GM18526 (cell line): Measurements from ENCODE around the gene PCDHGB6.
"Not testable (repeated sequence)": the region's sequence is repeated elsewhere in the genome, so short reads cannot be mapped to it uniquely, and the experiment has no call there.

Experiments used
- POLR2A ChIP-seq: IDR thresholded peaks from 3 replicates; pipeline ENCODE4 v1.6.1; 2011; ENCODE audit not compliant: insufficient read length; ENCODE audit errors: extremely low read depth

PCDHGB6 gene

DNA sequence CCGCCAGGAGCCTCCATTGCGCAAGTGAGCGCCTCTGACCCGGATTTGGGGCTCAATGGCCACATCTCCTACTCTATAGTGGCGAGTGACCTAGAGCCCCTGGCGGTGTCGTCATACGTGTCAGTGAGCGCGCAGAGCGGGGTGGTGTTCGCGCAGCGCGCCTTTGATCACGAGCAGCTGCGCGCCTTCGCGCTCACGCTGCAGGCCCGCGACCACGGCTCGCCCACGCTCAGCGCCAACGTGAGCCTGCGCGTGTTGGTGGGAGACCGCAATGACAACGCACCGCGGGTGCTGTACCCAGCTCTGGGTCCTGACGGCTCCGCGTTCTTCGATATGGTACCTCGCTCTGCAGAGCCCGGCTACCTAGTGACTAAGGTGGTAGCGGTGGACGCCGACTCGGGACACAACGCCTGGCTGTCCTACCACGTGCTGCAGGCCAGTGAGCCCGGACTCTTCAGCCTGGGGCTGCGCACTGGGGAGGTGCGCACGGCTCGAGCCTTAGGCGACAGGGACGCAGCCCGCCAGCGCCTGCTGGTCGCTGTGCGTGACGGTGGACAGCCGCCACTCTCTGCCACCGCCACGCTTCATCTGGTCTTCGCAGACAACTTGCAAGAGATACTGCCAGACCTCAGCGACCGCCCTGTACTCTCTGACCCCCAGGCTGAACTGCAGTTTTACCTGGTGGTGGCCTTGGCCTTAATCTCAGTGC, 1.9 kb downstream of the PCDHGB6 start:
- no peak for TF ChIP-seq POLR2A

DNA sequence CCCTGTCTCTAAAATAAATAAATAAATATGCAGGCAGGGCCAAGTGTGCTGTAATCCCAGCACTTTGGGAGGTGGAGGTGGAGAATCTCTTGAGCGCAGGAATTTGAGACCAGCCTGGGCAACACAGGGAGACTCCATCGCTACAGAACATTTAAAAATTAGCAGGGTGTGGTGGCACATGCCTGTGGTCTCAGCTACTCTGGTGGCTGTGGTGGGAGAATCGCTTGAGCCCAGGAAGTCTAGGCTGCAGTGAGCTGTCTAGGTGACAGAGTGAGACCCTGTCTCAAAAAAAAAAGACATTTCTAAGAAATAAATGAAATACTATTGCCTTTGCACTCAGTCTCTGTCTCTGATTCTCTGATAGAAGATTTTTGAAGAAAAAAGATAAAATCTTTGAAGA, 3.8 kb downstream of the PCDHGB6 start:
- no peak for TF ChIP-seq POLR2A

DNA sequence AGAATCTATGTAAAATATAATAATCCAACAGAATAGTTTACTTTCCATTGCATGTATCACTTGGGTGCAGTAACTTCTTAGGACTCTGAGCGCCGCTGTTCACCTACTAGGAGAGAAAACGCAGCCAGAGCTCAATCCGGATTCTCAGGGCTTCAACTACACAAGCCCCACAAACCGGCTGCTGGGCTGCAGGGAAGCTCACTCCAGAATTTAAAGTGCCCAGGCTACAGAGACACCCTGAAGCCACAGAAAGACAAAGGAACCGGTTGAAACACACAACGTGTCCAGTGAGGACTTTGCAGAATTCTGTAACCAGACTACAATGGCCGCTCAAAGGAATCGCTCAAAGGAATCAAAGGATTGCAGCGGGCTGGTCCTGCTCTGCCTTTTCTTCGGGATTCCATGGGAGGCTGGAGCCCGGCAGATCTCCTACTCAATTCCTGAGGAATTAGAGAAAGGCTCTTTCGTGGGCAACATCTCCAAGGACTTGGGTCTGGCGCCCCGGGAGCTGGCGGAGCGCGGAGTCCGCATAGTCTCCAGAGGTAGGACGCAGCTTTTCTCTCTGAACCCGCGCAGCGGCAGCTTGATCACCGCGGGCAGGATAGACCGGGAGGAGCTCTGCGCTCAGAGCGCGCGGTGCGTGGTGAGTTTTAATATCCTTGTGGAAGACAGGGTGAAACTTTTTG, 5.2 kb downstream of the PCDHGB6 start, which contains the start of gene PCDHGA10:
PCDHGA10 (plus strand) TSS at position 134 of the 686 bp plus-strand sequence; CDS start at position 323, 189 bp downstream.
- no peak for TF ChIP-seq POLR2A

DNA sequence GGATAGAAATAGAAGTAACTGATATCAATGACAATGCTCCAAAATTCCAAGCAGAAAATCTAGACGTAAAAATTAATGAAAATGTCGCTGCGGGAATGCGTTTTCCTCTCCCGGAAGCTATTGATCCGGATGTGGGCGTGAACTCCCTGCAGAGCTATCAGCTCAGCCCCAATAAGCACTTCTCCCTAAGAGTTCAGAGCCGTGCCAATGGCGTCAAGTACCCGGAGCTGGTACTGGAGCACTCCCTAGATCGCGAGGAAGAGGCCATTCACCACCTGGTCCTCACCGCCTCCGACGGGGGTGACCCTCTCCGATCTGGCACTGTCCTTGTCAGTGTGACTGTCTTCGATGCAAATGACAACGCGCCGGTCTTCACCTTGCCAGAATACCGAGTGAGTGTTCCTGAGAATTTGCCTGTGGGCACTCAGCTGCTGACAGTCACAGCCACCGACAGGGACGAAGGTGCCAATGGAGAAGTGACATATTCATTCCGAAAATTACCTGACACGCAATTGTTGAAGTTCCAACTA, 5.8 kb downstream of the PCDHGB6 start:
- no peak for TF ChIP-seq POLR2A

DNA sequence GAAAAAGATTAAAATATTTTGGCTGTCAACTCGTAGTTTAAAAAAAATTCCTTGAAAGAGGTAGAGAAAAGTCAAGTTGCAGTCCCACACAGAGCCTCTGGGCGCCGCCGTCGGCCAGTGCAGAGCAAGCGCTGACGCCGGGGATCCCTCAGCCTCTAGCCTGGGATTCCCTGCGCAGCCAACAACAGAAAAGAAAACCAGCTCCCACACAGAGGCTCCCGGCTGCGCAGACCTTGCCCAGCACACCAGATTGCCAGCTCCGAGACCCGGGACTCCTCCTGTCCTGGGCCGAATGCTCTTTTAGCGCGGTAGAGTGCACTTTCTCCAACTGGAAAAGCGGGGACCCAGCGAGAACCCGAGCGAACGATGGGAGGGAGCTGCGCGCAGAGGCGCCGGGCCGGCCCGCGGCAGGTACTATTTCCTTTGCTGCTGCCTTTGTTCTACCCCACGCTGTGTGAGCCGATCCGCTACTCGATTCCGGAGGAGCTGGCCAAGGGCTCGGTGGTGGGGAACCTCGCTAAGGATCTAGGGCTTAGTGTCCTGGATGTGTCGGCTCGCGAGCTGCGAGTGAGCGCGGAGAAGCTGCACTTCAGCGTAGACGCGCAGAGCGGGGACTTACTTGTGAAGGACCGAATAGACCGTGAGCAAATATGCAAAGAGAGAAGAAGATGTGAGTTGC, 9.8 kb downstream of the PCDHGB6 start, which contains the start of gene PCDHGB7:
PCDHGB7 (plus strand) TSS at position 184 of the 679 bp plus-strand sequence; CDS start at position 367, 183 bp downstream.
- not testable (repeated sequence) for TF ChIP-seq POLR2A

DNA sequence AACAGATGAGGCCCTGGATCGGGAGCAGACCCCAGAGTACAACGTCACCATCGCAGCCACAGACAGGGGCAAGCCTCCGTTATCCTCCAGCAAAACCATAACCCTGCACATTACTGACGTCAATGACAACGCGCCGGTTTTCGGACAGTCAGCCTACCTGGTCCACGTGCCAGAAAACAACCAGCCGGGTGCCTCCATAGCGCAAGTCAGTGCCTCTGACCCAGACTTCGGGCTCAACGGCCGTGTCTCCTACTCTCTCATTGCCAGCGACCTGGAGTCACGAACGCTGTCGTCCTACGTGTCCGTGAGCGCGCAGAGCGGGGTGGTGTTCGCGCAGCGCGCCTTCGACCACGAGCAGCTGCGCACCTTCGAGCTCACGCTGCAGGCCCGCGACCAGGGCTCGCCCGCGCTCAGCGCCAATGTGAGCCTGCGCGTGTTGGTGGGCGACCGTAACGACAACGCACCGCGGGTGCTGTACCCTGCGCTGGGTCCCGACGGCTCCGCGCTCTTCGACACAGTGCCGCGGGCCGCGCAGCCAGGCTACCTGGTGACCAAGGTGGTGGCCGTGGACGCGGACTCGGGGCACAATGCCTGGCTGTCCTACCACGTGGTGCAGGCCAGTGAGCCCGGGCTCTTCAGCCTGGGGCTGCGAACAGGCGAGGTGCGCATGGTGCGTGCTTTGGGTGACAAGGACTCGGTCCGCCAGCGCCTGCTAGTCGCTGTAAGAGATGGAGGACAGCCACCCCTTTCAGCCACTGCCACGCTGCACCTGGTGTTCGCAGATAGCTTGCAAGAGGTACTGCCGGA, 11.5 kb downstream of the PCDHGB6 start:
- TF ChIP-seq POLR2A: no peak

DNA sequence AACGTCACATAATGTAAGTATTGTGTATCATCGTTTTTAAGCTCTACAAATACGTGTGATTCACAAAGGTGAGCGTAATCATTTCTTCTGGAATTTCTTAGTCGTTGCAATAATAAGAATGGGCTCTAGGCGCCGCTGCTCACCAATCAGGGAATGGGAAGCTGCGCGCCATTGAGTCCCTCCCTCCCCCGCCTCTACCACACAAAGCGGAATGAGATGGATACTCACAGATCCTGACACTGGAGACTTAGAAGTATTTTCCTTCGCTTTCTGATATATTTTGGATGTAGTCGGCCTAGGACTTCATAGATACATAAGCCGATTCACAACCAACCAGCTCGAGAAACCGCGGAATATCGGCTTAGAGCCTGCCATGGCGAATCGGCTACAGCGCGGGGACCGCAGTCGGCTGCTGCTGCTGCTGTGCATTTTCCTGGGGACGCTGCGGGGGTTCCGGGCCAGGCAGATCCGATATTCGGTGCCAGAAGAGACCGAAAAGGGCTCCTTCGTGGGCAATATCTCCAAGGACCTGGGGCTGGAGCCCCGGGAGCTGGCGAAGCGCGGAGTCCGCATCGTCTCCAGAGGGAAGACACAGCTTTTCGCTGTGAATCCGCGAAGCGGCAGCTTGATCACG, 13.2 kb downstream of the PCDHGB6 start, which contains the start of gene PCDHGA11:
PCDHGA11 (plus strand) TSS at position 197 of the 634 bp plus-strand sequence; CDS start at position 374, 177 bp downstream.
- no peak for TF ChIP-seq POLR2A

DNA sequence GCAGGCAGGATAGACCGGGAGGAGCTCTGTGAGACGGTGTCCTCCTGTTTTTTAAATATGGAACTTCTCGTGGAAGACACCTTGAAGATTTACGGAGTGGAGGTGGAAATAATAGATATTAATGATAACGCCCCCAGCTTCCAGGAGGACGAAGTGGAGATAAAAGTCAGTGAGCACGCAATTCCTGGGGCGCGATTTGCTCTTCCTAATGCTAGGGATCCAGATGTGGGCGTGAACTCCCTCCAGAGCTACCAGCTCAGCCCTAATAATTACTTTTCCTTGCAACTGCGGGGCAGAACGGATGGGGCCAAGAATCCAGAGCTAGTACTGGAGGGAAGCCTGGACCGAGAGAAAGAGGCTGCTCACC, 13.7 kb downstream of the PCDHGB6 start:
- TF ChIP-seq POLR2A: no peak

DNA sequence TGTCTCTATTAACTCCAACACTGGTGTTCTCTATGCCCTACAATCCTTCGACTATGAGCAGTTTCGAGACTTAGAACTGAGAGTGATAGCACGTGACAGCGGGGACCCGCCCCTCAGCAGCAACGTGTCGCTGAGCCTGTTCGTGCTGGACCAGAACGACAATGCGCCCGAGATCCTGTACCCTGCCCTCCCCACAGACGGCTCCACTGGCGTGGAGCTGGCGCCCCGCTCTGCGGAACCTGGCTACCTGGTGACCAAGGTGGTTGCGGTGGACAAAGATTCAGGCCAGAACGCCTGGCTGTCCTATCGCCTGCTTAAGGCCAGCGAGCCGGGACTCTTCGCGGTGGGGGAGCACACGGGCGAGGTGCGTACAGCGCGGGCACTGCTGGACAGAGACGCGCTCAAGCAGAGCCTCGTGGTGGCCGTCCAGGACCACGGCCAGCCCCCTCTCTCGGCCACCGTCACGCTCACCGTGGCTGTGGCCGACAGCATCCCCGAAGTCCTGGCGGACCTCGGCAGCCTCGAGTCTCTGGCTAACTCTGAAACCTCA, 15.0 kb downstream of the PCDHGB6 start:
- TF ChIP-seq POLR2A: no peak

DNA sequence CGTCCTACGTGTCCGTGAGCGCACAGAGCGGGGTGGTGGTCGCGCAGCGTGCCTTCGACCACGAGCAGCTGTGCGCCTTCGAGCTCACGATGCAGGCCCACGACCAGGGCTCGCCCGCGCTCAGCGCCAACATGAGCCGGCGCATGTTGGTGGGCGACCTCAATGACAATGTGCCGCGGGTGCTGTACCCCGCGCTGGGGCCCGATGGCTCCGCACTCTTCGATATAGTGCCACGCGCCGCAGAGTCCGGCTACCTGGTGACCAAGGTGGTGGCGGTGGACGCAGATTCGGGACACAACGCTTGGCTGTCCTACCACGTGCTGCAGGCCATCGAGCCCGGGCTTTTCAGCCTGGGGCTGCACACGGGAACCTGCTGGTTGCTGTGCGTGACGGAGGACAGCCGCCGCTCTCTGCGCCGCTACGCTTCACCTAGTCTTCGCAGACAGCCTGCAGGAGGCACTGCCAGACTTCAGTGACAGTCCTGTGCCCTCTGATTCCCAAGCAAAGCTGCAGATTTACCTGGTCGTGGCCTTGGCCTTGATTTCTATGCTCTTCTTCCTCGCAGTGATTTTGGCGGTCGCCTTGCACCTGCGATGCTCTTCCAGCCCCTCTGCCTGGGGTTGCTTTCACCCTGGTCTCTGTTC, 20.1 kb downstream of the PCDHGB6 start:
- no peak for TF ChIP-seq POLR2A

DNA sequence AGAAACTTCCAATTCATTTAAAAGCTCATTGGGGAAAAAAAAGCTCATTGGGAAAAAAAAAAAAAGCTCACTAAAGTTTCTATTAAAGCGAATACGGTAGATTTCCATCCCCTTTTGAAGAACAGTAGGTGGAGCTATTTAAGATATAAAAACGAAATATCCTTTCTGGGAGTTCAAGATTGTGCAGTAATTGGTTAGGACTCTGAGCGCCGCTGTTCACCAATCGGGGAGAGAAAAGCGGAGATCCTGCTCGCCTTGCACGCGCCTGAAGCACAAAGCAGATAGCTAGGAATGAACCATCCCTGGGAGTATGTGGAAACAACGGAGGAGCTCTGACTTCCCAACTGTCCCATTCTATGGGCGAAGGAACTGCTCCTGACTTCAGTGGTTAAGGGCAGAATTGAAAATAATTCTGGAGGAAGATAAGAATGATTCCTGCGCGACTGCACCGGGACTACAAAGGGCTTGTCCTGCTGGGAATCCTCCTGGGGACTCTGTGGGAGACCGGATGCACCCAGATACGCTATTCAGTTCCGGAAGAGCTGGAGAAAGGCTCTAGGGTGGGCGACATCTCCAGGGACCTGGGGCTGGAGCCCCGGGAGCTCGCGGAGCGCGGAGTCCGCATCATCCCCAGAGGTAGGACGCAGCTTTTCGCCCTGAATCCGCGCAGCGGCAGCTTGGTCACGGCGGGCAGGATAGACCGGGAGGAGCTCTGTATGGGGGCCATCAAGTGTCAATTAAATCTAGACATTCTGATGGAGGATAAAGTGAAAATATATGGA, 22.7 kb downstream of the PCDHGB6 start, which contains the start of gene PCDHGA12:
PCDHGA12 (plus strand) TSS at position 176 of the 782 bp plus-strand sequence; CDS start at position 429, 253 bp downstream.
- no peak for TF ChIP-seq POLR2A

DNA sequence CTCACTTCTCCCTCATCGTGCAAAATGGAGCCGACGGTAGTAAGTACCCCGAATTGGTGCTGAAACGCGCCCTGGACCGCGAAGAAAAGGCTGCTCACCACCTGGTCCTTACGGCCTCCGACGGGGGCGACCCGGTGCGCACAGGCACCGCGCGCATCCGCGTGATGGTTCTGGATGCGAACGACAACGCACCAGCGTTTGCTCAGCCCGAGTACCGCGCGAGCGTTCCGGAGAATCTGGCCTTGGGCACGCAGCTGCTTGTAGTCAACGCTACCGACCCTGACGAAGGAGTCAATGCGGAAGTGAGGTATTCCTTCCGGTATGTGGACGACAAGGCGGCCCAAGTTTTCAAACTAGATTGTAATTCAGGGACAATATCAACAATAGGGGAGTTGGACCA, 23.5 kb downstream of the PCDHGB6 start:
- TF ChIP-seq POLR2A: no peak

DNA sequence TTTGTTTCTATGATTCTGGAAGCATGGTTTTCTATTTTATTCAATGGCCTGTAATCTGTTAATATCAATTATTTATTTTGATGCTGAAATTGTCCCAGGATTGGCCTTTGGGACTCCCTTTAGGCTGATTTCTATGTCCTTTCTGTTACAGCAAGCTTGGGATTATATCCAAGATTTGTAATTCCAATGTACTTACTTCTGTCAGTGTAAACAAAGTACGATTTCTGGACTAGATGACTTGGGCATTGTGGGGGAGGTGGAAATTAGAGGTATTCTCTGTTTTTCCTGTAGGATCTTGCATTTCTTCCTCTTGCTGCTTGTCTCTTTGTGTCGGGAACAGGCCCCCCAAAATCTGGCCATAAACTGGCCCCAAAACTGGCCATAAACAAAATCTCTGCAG, 26.2 kb downstream of the PCDHGB6 start:
- no peak for TF ChIP-seq POLR2A
